GM19238 (cell line): Measurements from ENCODE around the gene UBASH3A.
"Not testable (repeated sequence)": the region's sequence is repeated elsewhere in the genome, so short reads cannot be mapped to it uniquely, and the experiment has no call there.

Source experiments
- DNase-seq: peaks from one replicate; pipeline ENCODE4 v3.0.0; 2011; ENCODE audit warnings: low spot score; ENCODE audit not compliant: insufficient read length

The UBASH3A gene

DNA sequence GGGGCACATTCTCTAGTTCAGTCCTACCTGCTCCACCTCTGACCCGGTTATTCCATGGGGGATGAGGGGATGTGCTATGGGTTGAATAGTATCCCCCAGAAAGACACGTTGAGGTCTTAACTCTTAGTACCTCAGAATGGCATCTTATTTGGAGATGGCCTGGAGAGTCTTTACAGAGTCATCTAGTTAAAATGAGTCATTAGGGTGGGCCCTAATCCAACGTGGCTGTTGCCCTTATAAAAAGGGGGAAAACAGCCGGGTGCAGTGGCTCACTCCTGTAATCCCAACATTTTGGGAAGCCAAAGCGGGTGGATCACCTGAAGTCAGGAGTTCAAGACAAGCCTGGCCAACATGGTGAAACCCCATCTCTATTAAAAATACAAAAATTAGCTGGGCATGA lies 13.5 kb upstream of the UBASH3A start:
- DNase-seq: no peak

DNA sequence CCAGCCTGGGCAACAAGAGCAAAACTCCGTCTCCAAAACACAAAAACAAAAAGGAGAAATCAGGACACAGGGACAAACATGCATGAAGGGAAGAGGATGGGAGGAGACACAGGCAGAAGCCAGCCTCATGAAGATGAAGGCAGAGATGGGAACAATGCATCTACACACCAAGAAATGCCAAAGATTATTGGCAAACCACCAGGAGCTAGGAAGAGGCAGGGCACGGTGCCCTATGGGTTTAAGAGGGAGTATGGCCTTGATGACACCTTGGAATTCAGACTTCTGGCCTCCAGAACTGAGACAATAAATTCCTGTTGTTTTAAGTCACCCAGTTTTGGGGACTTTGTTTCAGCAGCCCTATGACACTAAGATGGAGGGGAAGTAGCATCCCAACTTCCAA lies 13.0 kb upstream of the UBASH3A start:
- no peak for DNase-seq

- no peak for DNase-seq
These were observed 12.4 kb upstream of the UBASH3A start for GRCh38 chr21:42391297-42391696.

- DNase-seq: peak; percentile 48
These were observed 10.8 kb upstream of the UBASH3A start for GRCh38 chr21:42392731-42393442.

- DNase-seq: no peak
These were observed 10.2 kb upstream of the UBASH3A start for GRCh38 chr21:42393443-42393950.

DNA sequence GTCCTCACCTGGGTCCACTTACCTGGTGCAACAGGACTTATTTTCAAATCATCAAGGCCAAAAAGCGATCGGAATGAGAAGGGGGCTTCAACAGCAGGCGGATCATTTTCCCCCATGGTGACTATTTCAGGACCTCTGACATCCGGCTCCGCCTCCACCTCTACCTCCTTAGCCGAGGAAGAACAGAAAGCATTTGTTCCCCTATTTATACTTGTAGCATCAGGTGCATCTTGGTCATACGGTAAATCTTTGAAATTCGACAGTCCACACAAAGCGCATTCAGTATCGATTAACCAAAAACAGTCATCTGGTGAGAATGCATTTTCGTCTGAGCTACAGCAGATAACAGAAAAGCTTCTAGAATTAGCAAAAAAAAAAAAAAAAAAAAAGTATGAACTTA lies 8.4 kb upstream of the UBASH3A start:
- no peak for DNase-seq

DNA sequence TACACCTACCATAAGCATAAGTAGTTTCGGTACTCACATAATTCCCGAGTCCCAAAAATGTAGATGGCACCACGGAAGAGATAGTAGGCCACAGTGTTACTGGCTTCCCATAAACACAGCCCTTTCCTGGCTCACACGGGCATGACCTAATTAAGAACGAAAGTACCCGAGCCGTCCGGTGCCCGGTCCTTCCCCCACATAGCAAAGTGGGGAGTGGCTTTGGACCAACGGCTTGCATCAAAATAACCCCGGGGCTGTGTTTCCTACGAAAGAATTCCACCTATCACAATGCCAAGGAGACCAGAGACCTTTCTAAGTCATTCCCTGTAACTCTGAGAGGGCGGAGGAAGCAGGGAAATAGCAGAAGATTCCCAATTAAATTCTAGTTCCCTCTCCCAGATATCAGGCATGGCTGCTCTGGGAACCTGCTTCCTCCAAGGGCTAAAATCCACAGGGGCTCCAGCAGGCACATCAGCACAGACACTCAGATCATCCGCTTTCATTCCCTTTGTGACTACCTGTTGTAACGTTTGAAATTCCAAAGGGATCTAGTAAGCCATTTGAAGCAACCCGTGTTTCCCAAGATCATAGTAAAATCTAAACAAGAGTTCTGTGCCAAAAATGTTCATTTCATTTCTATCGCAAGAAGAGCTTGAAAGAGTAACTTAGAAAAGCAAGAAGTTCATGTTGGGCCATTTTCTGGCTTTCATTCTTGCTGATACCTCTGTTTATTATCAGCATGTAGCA lies 7.6 kb upstream of the UBASH3A start, which contains the start of gene TMPRSS3:
Gene TMPRSS3, minus strand, starts transcription at position 148 of the 747 bp plus-strand sequence. CDS start 635 bp downstream, outside the sequence.
- no peak for DNase-seq

DNA sequence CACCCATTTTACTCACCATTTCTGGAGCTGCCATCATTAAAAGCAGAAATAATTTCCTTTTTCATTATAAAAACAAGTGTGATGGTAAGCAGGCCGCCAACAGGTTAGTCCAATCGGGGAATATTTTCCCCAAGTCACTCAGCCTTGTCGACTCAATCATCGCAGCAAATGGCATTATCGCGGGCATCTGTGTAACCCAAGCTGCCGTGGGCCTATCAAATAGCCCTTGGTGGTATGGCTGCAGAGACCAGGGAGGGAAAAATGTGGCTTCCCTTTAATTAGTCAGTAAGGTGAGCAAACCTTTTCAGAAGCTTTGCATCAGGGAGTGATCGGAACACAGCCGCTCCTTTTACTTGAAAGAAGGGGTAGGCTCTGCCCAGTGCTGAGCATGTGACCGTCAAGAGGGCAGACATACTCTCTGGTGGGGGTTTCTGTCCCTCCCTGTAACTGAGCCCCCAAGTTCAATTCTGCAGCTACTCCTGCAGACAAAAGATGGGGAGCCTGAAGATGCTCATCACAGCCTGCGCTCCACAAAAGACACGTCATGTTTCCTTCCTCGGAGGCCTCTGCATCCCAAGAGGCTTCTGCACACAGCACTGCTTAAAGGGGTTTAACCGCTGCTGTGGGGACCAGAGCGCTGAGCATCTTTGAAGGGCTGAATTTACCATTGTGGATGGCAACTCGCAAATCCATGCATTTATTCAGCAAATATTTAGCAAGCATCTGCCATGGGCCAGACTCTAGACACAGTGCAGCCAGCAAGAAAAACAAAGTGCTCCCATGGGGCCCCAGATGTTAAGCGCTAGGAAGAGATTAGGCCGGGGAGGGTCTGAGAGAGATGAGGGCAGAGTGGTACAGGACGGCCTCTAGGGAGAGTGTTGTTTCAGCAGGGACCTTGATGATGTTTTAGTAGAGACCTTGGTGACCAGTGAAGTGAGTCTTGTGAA lies 6.6 kb upstream of the UBASH3A start:
- no peak for DNase-seq

DNA sequence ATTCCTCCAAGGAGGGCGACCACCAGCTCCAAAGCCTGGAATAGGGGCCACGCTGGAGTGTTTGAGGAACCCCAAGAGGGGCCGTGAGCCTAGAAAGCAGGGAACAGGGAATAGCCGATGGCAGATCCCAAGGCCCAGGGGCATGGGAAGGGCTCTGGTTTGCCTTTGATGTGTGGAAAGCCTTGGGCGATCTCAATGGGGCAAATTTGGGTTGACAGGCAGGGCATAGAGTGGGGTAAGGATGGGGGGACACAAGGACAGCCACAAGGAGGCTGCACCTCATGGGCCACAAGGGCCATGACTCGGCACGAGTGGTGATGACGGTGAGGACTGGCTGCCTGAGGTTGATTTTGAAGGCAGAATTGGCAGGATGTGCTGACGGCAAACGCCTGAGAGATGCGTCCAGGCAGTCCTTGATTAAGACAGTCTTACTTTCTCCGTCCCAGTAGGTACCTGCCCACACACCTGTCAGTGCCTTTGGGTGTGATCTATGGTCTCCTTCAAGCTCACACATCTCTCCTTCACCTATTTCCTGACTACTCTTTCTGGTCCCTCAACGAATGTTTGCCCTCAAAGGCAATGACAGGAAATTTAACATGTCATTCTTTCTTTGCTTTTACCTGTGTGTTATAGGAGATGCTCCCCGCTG lies 5.8 kb upstream of the UBASH3A start:
- no peak for DNase-seq

DNA sequence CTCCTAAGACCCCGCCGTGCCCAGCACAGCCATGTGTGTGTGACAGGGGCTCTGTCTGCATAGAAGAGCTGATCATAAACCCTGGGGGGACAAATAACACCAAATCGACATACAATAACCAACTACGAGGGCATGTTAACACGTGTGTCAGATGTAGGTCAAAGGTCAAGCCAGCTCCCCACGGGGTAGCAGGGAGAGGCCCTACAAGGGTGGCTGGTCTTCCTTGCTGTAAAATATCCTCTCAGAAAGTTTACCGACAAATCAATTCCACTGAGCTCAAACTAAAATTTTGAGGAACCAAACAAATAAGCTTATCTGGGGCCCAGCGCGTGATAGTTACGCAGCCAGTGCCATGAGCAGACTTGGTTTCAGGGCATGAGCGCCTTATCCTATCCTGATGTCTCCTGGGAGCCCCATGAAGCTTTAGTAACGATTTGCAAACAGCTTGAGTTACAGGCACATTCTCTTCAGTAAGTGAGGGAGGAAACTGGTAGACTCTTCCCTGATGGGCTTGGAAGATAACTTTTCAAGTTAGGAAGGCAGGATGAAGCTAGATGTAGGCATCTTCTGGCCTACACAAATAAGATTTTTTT lies 5.2 kb upstream of the UBASH3A start:
- no peak for DNase-seq

DNA sequence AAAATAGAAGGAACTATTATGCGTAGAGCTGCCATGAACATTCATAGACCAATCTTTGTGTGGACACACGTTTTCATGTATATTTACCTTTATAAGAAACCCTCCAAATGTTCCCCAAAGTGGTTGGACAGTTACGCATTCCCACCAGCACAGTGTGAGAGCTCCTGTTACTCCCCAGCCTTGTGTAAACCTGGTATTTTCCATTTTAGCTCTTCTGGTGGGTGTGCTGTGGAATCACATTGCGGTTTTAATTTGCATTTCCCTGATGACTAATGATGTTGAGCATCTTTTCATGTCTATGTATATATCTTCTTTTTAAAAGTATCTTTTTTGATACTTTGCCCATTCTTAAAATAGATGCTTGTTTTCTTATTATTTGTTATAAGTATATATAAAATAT lies 3.2 kb upstream of the UBASH3A start:
- DNase-seq: no peak

- DNase-seq: no peak
These were observed 2.5 kb upstream of the UBASH3A start for GRCh38 chr21:42401154-42401553.

GRCh38 chr21:42401820-42402251 lies 1.9 kb upstream of the UBASH3A start:
- DNase-seq: no peak

GRCh38 chr21:42404539-42404938 lies 837 bp downstream of the UBASH3A start:
- no peak for DNase-seq

DNA sequence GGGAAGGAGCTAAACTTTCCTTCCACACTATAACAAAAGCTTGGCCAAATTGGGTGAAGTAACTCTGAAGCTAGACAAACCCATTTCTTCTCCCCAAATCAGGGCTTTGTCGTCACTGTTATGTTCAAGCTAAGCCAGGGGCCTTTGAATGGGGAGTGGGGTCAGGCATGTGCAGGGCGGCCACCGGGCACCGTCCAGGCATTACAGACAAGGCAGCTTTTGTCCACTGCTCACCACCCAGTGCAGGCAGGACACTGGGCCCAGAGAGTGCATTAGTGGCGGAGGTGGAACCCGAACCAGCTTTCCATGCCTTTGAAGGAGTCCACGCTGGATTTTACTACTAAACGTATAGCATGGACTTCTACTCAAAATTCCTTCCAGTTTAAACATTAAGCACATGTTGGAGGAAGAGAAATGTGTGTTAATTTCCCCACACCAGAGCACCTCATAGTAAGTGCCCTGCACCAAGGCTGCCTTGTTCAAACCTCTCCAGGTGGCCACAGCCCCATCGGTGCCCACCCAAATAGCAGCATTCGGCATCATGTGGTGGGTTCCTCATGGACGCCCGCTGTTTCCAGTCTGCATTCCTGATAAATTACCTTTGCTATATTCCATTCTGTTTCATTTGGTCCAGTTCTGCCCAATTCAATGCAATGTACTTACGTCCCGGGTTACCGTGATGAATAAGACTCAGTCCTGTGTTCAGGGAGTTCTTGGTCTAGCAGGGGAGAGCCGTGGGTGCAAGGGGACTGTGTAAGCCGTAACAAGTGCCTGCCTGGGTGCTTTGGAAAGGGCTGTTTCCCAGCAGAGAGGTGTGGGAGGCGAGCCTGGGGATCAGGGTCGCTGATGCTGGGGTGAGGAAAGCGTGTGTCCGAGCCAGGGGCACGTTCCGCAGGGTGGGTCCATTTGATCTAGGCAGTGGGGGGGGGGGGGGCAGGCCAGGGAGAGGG lies 1.6 kb downstream of the UBASH3A start:
- no peak for DNase-seq

DNA sequence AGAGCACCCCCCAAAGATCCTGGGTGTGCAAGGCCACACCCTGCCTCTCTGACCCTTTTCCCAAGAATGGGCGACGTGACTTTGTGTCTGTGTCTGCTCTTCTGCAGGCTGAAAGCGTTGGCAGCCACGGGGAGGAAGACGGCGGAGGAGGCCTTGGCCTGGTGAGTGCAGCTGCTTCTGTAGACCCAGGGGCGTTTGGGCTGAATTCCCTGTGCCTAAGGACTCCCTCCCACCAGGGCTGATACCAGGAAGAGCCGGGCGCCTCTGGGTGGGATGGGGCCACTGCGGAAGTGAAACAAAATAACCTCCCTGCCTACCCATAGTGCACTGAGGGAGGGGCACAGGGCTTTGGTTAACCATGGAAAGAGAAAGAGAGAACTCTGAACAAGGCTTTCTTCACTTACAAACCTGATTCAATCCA lies 2.5 kb downstream of the UBASH3A start:
- no peak for DNase-seq

- no peak for DNase-seq
These were observed 3.2 kb downstream of the UBASH3A start for GRCh38 chr21:42406866-42407265.

DNA sequence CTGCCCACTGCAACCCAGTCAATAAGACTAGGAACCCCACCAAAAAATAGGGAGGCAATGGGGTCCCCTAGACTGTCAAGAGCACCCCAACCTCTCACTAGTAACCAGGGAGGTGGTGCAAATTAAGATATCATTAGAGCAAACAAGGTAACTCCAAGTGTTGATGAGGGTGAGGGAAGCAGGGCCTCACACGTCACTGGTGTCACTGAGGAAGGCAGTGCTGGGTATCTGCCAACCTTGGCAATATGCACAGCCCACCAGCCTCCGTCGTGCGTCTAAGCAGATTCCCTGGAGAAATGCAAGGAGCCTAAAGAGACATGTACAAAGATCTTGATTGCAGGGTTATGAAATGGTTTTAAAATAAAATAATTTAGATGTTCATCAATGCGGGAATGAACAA lies 3.8 kb downstream of the UBASH3A start:
- DNase-seq: no peak

DNA sequence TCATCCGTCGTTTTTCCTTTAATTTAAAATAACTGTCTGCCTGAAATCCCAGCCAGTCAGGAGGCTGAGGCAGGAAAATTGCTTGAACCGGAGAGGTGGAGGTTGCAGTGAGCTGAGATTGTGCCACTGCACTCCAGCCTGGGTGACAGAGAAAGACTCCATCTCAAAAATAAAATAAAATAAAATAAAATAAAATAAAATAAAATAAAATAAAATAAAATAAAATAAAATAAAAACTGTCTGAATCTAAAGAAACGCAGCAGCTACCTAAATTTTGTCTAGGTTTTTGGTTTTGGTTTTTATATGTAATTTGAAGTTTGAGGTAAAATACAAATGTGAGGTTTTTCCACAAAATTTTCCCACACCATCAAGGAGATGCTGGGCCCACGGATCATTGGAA lies 5.0 kb downstream of the UBASH3A start:
- DNase-seq: not testable (repeated sequence)
